Measurements from ENCODE around the gene CCDC171. TPM values are rescaled to one million over a fixed set of nuclear protein-coding genes. Genes with fewer than 3 reads are reported as not detected.

Gene CCDC171
- total and polyA plus RNA-seq, 5 donors, result 0.61 to 3.4 (median 2.6) TPM

GRCh38 chr9:15885464-15885863, 332.6 kb downstream of the CCDC171 start:
- no peaks in the 10 kb centered on the region for H3K27me3 ChIP-seq (ENCODE audit: control insufficient read depth, insufficient read depth)
- DNase-seq (no peak), ATAC-seq (no peak)
- no peaks in the 10 kb centered on the region for H3K9me3 ChIP-seq (ENCODE audit: control insufficient read depth, low read length)
- no peak overlapping the region for H3K4me3 ChIP-seq (ENCODE audit: low read length)
- no peaks in the 10 kb centered on the region for H3K4me1 ChIP-seq (ENCODE audit: control insufficient read depth, insufficient read depth, low read length)
- intact Hi-C loops (cut with DNase I), result no loop called here
- H3K27ac ChIP-seq (ENCODE audit: low read length), result no peak overlapping the region
- 90% methylated on average over 2 of the region's 2 CpGs for WGBS

GRCh38 chr9:15889555-15889954, 336.7 kb downstream of the CCDC171 start:
- intact Hi-C loops (cut with DNase I), result no loop called here
- Histone ChIP-seq H3K4me1 (ENCODE audit: control insufficient read depth, insufficient read depth, low read length) (no peaks in the 10 kb centered on the region), H3K9me3 (ENCODE audit: control insufficient read depth, low read length) (no peaks in the 10 kb centered on the region), H3K27me3 (ENCODE audit: control insufficient read depth, insufficient read depth) (no peaks in the 10 kb centered on the region), H3K4me3 (ENCODE audit: low read length) (no peak overlapping the region), H3K27ac (ENCODE audit: low read length) (no peak overlapping the region)
- ATAC-seq (no peak), DNase-seq (no peak)
- 90% methylated on average over 1 of the region's 1 CpG for WGBS

GRCh38 chr9:15901572-15901971, 348.7 kb downstream of the CCDC171 start:
- DNase-seq, result no peak
- intact Hi-C loops (cut with DNase I), result no loop called here
- 95% methylated on average over 1 of the region's 1 CpG for WGBS
- Histone ChIP-seq H3K9me3 (ENCODE audit: control insufficient read depth, low read length) (no peaks in the 10 kb centered on the region), H3K27ac (ENCODE audit: low read length) (no peak overlapping the region), H3K4me3 (ENCODE audit: low read length) (no peak overlapping the region), H3K4me1 (ENCODE audit: control insufficient read depth, insufficient read depth, low read length) (no peaks in the 10 kb centered on the region), H3K27me3 (ENCODE audit: control insufficient read depth, insufficient read depth) (no peaks in the 10 kb centered on the region)
- ATAC-seq, result no peak

- intact Hi-C loops (cut with DNase I), result no loop called here
- no peaks in the 10 kb centered on the region for H3K9me3 ChIP-seq (ENCODE audit: control insufficient read depth, low read length)
- H3K27me3 ChIP-seq (ENCODE audit: control insufficient read depth, insufficient read depth), result no peaks in the 10 kb centered on the region
- no peaks in the 10 kb centered on the region for H3K4me1 ChIP-seq (ENCODE audit: control insufficient read depth, insufficient read depth, low read length)
- no peak for ATAC-seq
- H3K27ac ChIP-seq (ENCODE audit: low read length), result no peak overlapping the region
- no peak overlapping the region for H3K4me3 ChIP-seq (ENCODE audit: low read length)
- WGBS, result 87% methylated on average over 6 of the region's 6 CpGs
- DNase-seq, result peak in 2 of 3 donors; percentile 19 to 40
These were observed 356.5 kb downstream of the CCDC171 start for GRCh38 chr9:15909297-15909696.

- H3K9me3 ChIP-seq (ENCODE audit: control insufficient read depth, low read length), result no peaks in the 10 kb centered on the region
- H3K4me1 ChIP-seq (ENCODE audit: control insufficient read depth, insufficient read depth, low read length), result no peaks in the 10 kb centered on the region
- no peak overlapping the region for H3K27ac ChIP-seq (ENCODE audit: low read length)
- DNase-seq (no peak), ATAC-seq (no peak)
- no peaks in the 10 kb centered on the region for H3K27me3 ChIP-seq (ENCODE audit: control insufficient read depth, insufficient read depth)
- no peak overlapping the region for H3K4me3 ChIP-seq (ENCODE audit: low read length)
- intact Hi-C loops (cut with DNase I), result no loop called here
These were observed 362.9 kb downstream of the CCDC171 start for GRCh38 chr9:15915711-15916110.

GRCh38 chr9:15927161-15927560, 374.3 kb downstream of the CCDC171 start:
- H3K27me3 ChIP-seq (ENCODE audit: control insufficient read depth, insufficient read depth), result no peaks in the 10 kb centered on the region
- 64% methylated on average over 2 of the region's 2 CpGs for WGBS
- intact Hi-C loops (cut with DNase I), result no loop called here
- no peaks in the 10 kb centered on the region for H3K4me1 ChIP-seq (ENCODE audit: control insufficient read depth, insufficient read depth, low read length)
- H3K27ac ChIP-seq (ENCODE audit: low read length), result no peak overlapping the region
- ATAC-seq (no peak), DNase-seq (no peak)
- H3K4me3 ChIP-seq (ENCODE audit: low read length), result no peak overlapping the region
- no peaks in the 10 kb centered on the region for H3K9me3 ChIP-seq (ENCODE audit: control insufficient read depth, low read length)

GRCh38 chr9:15935661-15936305, 382.9 kb downstream of the CCDC171 start:
- Histone ChIP-seq H3K4me3 (ENCODE audit: low read length) (no peak overlapping the region), H3K27ac (ENCODE audit: low read length) (no peak overlapping the region), H3K9me3 (ENCODE audit: control insufficient read depth, low read length) (no peaks in the 10 kb centered on the region), H3K4me1 (ENCODE audit: control insufficient read depth, insufficient read depth, low read length) (no peaks in the 10 kb centered on the region), H3K27me3 (ENCODE audit: control insufficient read depth, insufficient read depth) (no peaks in the 10 kb centered on the region)
- DNase-seq (no peak), ATAC-seq (no peak)
- intact Hi-C loops (cut with DNase I), result no loop called here
- WGBS, result 51% methylated on average over 2 of the region's 2 CpGs

- intact Hi-C loops (cut with DNase I), result no loop called here
- H3K9me3 ChIP-seq (ENCODE audit: control insufficient read depth, low read length), result no peaks in the 10 kb centered on the region
- no peak overlapping the region for H3K27ac ChIP-seq (ENCODE audit: low read length)
- peak; percentile 71 to 84 for ATAC-seq
- no peaks in the 10 kb centered on the region for H3K4me1 ChIP-seq (ENCODE audit: control insufficient read depth, insufficient read depth, low read length)
- 41% methylated on average over 5 of the region's 5 CpGs for WGBS
- no peaks in the 10 kb centered on the region for H3K27me3 ChIP-seq (ENCODE audit: control insufficient read depth, insufficient read depth)
- DNase-seq, result peak; percentile 12 to 51 (median 32)
- H3K4me3 ChIP-seq (ENCODE audit: low read length), result no peak overlapping the region
These were observed 383.6 kb downstream of the CCDC171 start for GRCh38 chr9:15936306-15936921.

GRCh38 chr9:15942831-15943424, 390.1 kb downstream of the CCDC171 start:
- no peaks in the 10 kb centered on the region for H3K4me1 ChIP-seq (ENCODE audit: control insufficient read depth, insufficient read depth, low read length)
- no peak overlapping the region for H3K4me3 ChIP-seq (ENCODE audit: low read length)
- WGBS, result 75% methylated on average over 3 of the region's 3 CpGs
- no peak overlapping the region for H3K27ac ChIP-seq (ENCODE audit: low read length)
- DNase-seq, result no peak
- H3K27me3 ChIP-seq (ENCODE audit: control insufficient read depth, insufficient read depth), result no peaks in the 10 kb centered on the region
- no peaks in the 10 kb centered on the region for H3K9me3 ChIP-seq (ENCODE audit: control insufficient read depth, low read length)
- intact Hi-C loops (cut with DNase I), result no loop called here
- ATAC-seq, result no peak

- H3K9me3 ChIP-seq (ENCODE audit: control insufficient read depth, low read length), result no peaks in the 10 kb centered on the region
- no peaks in the 10 kb centered on the region for H3K4me1 ChIP-seq (ENCODE audit: control insufficient read depth, insufficient read depth, low read length)
- ATAC-seq (no peak), DNase-seq (no peak)
- no peak overlapping the region for H3K27ac ChIP-seq (ENCODE audit: low read length)
- intact Hi-C loops (cut with DNase I), result no loop called here
- H3K27me3 ChIP-seq (ENCODE audit: control insufficient read depth, insufficient read depth), result no peaks in the 10 kb centered on the region
- no peak overlapping the region for H3K4me3 ChIP-seq (ENCODE audit: low read length)
- 93% methylated on average over 3 of the region's 3 CpGs for WGBS
These were observed 391.5 kb downstream of the CCDC171 start for GRCh38 chr9:15944341-15944740.

GRCh38 chr9:15959663-15960062, 406.8 kb downstream of the CCDC171 start:
- intact Hi-C loops (cut with DNase I), result no loop called here

More at GRCh38 chr9:15959663-15960062, 406.8 kb downstream of the CCDC171 start:
- ATAC-seq (no peak), DNase-seq (no peak)
- Histone ChIP-seq H3K27ac (ENCODE audit: low read length) (no peak overlapping the region), H3K27me3 (ENCODE audit: control insufficient read depth, insufficient read depth) (no peaks in the 10 kb centered on the region), H3K4me3 (ENCODE audit: low read length) (no peak overlapping the region), H3K9me3 (ENCODE audit: control insufficient read depth, low read length) (no peaks in the 10 kb centered on the region), H3K4me1 (ENCODE audit: control insufficient read depth, insufficient read depth, low read length) (no peaks in the 10 kb centered on the region)
- WGBS, result 47% methylated on average over 1 of the region's 1 CpG

Data from right cardiac atrium (tissue), 5 donors.